RWPE2 (cell line): ENCODE data around the gene FAF1.
"Not testable (repeated sequence)": the region's sequence is repeated elsewhere in the genome, so short reads cannot be mapped to it uniquely, and the experiment has no call there.

Source experiments
- ATAC-seq: fragments of 200-7000 bp; cut with Tn5 transposase; 3 replicates; pipeline ENCODE4 v1.9.1; 2021; ENCODE audit warnings: low read depth
- DNase-seq: peaks from one replicate; pipeline ENCODE4 v3.0.0-alpha.2; 2020; ENCODE audit warnings: low spot score
- H3K27ac ChIP-seq: fragments of 450-650 bp; 2 replicates; pipeline ENCODE4 v1.5.1; 2017; ENCODE audit warnings: mild to moderate bottlenecking; ENCODE audit not compliant: poor library complexity, severe bottlenecking
- H3K27me3 ChIP-seq: fragments of 250-450 bp; sonication (Bioruptor Pico); 2 replicates; pipeline ENCODE4 v1.5.1; 2021; ENCODE audit warnings: mild to moderate bottlenecking, moderate library complexity; ENCODE audit not compliant: insufficient read depth, poor library complexity, severe bottlenecking
- H3K36me3 ChIP-seq: fragments of 250-450 bp; sonication (Bioruptor Pico); 2 replicates; pipeline ENCODE4 v1.5.1; 2020; ENCODE audit warnings: low read depth, mild to moderate bottlenecking, moderate library complexity
- H3K4me1 ChIP-seq: fragments of 250-450 bp; sonication (Bioruptor Pico); 2 replicates; pipeline ENCODE4 v1.5.1; 2021; ENCODE audit warnings: mild to moderate bottlenecking, moderate library complexity; ENCODE audit not compliant: insufficient read depth, poor library complexity, severe bottlenecking
- H3K4me3 ChIP-seq: fragments of 250-450 bp; sonication (Bioruptor Pico); 2 replicates; pipeline ENCODE4 v1.5.1; 2021; ENCODE audit warnings: mild to moderate bottlenecking, moderate library complexity; ENCODE audit not compliant: severe bottlenecking
- H3K9me3 ChIP-seq: fragments of 250-450 bp; sonication (Bioruptor Pico); 2 replicates; pipeline ENCODE4 v1.5.1; 2021; ENCODE audit warnings: mild to moderate bottlenecking, moderate library complexity; ENCODE audit not compliant: severe bottlenecking
- TF ChIP-seq, protein P1 (sequence below): fragments of 450-650 bp; IDR thresholded peaks from one replicate; pipeline ENCODE4 v1.5.1; 2017; ENCODE audit warnings: mild to moderate bottlenecking, moderate library complexity; ENCODE audit not compliant: poor library complexity, severe bottlenecking

Gene FAF1

DNA sequence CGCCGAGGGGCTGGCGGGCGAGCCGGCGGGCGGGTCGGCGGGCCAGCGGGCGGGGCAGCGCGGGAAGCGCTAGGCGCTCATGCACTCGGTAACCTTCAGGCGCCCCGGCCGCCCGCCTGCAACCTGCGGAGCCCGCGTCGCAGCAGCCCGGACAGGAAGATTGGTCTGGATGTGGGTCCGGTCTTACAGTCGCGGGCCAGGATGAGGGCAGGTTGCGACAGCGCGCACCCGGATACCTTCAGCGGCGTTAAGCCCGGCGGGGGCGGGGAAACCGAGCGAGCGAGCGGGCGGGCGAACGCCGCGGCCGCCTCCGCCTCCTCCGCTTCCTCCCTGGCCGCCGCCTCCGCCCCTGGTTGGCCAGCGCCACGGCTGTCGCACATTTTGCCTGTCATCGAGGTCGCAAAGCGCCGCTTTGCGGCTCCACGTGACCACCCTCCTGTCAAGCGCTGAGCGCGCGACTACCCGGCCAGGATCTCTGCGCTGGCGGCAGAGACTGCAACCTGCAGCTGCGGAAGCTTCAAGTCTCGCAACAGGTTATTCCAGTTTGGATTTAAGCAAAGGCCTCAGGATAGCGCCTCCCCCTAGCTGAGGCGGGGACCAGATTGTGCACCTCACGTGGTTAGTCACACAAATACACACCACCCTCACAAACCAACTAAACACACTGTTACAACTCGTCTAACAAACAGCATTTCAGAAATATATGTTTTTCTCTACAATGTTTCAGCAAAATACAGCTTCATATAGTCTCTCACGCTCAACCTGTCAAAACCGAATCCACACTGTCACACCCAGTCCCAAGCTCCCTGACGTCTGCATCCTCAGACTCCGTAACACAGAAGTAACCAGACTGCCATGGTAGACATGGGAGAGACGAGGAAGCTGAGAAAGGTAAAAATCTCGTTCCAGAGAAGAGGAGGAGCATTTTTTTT, at the start of gene FAF1:
FAF1 (minus strand) TSS at position 355 of the 932 bp plus-strand sequence. CDS start 456 bp downstream, outside the sequence.
- TF ChIP-seq, protein P1, sequence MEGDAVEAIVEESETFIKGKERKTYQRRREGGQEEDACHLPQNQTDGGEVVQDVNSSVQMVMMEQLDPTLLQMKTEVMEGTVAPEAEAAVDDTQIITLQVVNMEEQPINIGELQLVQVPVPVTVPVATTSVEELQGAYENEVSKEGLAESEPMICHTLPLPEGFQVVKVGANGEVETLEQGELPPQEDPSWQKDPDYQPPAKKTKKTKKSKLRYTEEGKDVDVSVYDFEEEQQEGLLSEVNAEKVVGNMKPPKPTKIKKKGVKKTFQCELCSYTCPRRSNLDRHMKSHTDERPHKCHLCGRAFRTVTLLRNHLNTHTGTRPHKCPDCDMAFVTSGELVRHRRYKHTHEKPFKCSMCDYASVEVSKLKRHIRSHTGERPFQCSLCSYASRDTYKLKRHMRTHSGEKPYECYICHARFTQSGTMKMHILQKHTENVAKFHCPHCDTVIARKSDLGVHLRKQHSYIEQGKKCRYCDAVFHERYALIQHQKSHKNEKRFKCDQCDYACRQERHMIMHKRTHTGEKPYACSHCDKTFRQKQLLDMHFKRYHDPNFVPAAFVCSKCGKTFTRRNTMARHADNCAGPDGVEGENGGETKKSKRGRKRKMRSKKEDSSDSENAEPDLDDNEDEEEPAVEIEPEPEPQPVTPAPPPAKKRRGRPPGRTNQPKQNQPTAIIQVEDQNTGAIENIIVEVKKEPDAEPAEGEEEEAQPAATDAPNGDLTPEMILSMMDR = peak; percentile 37
- ATAC-seq = peak; percentile 89
- peak within 1 kb of the TSS; percentile 91 for H3K27ac ChIP-seq

GRCh38 chr1:51009381-51009780, 49.3 kb upstream of the FAF1 start:
- Histone ChIP-seq H3K27me3 (no peaks in the 10 kb centered on the region), H3K4me3 (no peak overlapping the region), H3K36me3 (no peaks in the 10 kb centered on the region), H3K4me1 (no peaks in the 10 kb centered on the region), H3K9me3 (peaks cover 2% of the 10 kb centered on the region), H3K27ac (no peak overlapping the region)
- DNase-seq (no peak), ATAC-seq (no peak)
- TF ChIP-seq, protein P1 = no peak

More for the DNA sequence above, at the start of gene FAF1:
- no peaks in the 10 kb centered on the region for H3K9me3 ChIP-seq
- H3K36me3 ChIP-seq = peaks cover 24% of the 10 kb centered on the region
- H3K4me1 ChIP-seq = peaks cover 16% of the 10 kb centered on the region
- H3K4me3 ChIP-seq = peak within 1 kb of the TSS; percentile 57
- H3K27me3 ChIP-seq = no peaks in the 10 kb centered on the region
- DNase-seq = peak; percentile 95

GRCh38 chr1:51005549-51005948, 45.5 kb upstream of the FAF1 start:
- not testable (repeated sequence) for H3K27ac ChIP-seq, H3K36me3 ChIP-seq, DNase-seq, H3K27me3 ChIP-seq, H3K4me1 ChIP-seq, H3K9me3 ChIP-seq, ATAC-seq, H3K4me3 ChIP-seq

GRCh38 chr1:51002516-51002915, 42.4 kb upstream of the FAF1 start:
- ATAC-seq = no peak
- no peaks in the 10 kb centered on the region for H3K4me1 ChIP-seq
- TF ChIP-seq, protein P1 = no peak
- H3K27me3 ChIP-seq = no peaks in the 10 kb centered on the region
- H3K36me3 ChIP-seq = no peaks in the 10 kb centered on the region
- H3K9me3 ChIP-seq = no peaks in the 10 kb centered on the region
- no peak for DNase-seq
- H3K27ac ChIP-seq = no peak overlapping the region
- H3K4me3 ChIP-seq = no peak overlapping the region

DNA sequence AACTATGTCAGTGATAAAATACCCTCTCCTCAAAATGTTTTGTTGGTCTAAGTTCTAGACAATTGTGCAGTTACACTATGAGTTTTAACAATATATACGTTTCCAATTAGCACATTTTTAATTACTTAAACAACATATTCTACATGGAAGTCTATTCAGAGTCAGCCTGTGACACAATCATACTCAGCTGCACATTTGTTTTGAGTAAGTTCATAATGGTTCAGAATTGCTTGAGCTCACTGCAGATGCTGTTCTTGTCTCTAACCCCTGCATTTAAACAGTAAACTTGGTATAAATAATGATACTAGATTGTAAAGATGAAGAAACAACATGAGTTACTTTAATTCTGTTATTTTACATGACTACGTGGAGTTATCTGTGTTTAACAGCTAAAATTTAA, 40.6 kb upstream of the FAF1 start:
- ATAC-seq (no peak), DNase-seq (no peak)
- H3K4me1 ChIP-seq = no peaks in the 10 kb centered on the region
- TF ChIP-seq, protein P1 = no peak
- H3K9me3 ChIP-seq = no peaks in the 10 kb centered on the region
- H3K27ac ChIP-seq = no peak overlapping the region
- H3K36me3 ChIP-seq = no peaks in the 10 kb centered on the region
- H3K27me3 ChIP-seq = peaks cover under 1% of the 10 kb centered on the region
- H3K4me3 ChIP-seq = no peak overlapping the region
